ENCODE data around the gene DTNB.

DTNB gene

DNA sequence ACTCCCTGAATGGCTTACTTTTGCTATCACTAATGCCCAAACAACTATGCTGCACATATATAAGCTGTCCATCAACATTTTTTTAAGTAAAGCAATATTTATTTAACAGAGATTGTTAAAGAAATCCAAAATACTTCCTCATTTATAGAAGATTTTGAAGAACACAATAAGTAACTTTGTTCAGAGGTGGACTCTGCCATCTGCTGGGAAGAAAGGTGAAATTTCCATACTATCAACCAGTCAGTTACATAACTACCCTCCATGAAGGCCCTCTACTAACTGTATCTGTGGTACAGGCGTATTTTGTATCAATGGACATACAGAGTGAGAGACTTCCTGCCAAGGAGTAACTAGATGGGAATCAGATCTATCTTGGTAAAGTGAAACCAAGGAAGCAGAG, 106.0 kb downstream of the DTNB start:
- no peak overlapping the region for H3K4me3 ChIP-seq (ENCODE audit: low read depth, low read length)
- DNase-seq (ENCODE audit: low read depth), result peak; percentile 74
- TF ChIP-seq, protein P1, sequence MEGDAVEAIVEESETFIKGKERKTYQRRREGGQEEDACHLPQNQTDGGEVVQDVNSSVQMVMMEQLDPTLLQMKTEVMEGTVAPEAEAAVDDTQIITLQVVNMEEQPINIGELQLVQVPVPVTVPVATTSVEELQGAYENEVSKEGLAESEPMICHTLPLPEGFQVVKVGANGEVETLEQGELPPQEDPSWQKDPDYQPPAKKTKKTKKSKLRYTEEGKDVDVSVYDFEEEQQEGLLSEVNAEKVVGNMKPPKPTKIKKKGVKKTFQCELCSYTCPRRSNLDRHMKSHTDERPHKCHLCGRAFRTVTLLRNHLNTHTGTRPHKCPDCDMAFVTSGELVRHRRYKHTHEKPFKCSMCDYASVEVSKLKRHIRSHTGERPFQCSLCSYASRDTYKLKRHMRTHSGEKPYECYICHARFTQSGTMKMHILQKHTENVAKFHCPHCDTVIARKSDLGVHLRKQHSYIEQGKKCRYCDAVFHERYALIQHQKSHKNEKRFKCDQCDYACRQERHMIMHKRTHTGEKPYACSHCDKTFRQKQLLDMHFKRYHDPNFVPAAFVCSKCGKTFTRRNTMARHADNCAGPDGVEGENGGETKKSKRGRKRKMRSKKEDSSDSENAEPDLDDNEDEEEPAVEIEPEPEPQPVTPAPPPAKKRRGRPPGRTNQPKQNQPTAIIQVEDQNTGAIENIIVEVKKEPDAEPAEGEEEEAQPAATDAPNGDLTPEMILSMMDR (conservative IDR thresholded peaks at IDR 0.05; ENCODE audit: low read depth, low read length), result peak; percentile 61

DNA sequence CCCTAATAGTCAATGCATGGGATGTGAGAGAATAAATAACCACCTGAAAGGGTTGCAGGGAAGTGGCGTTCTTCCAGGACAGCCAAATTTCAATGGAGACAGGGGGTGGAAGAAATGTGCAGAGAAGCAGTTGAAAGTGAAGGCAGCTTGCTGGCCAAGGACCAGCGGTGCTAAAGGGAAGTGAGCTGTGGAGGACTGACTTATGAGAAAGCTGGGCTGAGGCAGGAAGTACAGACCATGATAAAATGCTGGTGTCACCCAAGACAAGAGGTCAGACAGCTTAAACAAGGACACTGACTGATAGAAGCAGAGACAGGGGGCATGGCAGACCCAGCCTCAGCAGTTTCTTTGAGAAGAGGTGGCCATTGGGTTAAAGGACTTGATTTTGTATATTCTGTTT, 106.7 kb downstream of the DTNB start:
- TF ChIP-seq, protein P1 (conservative IDR thresholded peaks at IDR 0.05; ENCODE audit: low read depth, low read length), result no peak
- peak; percentile 65 for DNase-seq (ENCODE audit: low read depth)
- no peak overlapping the region for H3K4me3 ChIP-seq (ENCODE audit: low read depth, low read length)

DNA sequence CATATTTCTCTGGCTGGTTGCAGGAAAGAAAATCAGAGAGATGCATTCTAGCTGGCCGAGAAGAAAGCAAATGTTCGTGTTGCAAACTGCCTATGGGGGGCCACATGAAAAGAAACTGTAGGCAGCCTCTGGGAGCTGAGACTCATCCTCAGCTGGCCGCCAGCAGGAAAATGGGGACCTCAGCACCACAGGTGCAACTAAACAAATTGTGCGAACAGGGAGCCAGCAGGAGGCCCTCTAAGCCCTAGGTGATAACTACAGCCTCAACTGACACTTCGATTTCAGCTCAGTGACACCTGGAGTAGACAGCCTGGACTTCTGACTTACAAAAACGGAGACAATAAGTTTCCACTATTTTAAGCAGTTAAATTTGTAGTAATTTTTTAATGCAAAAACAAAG, 107.3 kb downstream of the DTNB start:
- TF ChIP-seq, protein P1 (conservative IDR thresholded peaks at IDR 0.05; ENCODE audit: low read depth, low read length), result no peak
- no peak for DNase-seq (ENCODE audit: low read depth)
- H3K4me3 ChIP-seq (ENCODE audit: low read depth, low read length), result no peak overlapping the region

DNA sequence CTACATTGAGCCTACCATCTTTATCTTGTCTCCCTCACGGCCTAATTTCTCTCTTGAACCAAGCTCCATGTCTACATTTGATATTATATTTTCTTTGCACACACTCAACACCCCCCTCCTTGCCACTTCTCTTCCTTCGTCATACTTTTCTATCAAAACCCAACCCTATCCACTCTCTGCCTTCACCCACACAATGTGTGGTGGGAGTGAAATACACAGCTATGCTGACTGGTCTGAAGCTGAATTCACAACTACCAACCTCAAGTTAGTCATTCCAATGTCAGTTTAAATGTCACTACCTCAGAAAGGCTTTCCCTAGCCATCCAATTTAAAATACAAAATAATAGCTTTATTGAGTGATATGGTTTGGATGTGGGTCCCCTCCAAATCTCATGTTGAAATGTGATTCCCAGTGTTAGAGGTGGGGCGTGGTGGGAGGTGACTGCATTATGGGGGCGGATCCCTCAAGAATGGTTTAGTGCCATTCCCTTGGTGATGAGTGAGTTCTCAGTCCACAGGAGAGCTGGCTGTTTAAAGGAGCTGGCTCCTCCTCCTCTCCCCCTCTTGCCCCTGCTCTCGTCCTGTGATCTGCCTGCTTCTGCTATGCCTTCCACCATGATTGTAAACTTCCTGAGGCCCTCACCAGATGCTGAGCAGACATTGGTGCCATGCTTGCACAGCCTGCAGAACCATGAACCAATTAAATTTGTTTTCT, 112.1 kb downstream of the DTNB start:
- no peak overlapping the region for H3K4me3 ChIP-seq (ENCODE audit: low read depth, low read length)
- DNase-seq (ENCODE audit: low read depth), result no peak
- TF ChIP-seq, protein P1 (conservative IDR thresholded peaks at IDR 0.05; ENCODE audit: low read depth, low read length), result no peak

DNA sequence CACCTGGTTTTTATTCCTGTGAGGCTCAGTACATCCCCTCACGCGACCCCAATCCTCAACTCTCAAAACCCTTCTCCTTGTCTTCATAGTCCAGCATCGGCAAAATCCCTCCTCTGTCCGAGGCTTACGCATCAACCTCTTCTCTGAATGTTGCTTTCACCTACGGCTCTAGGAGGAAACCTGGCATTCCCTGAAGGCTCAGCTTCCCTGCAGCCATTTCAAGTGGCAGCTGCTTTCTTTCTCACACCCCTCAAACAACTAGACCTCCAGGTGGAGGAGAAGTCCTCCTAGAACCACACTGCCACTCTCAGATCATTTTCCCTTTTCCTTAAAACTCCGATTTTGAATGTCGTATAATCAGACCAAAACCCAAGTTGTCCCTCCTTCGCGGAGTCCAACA, 114.2 kb downstream of the DTNB start:
- H3K4me3 ChIP-seq (ENCODE audit: low read depth, low read length), result no peak overlapping the region
- TF ChIP-seq, protein P1 (conservative IDR thresholded peaks at IDR 0.05; ENCODE audit: low read depth, low read length), result no peak
- DNase-seq (ENCODE audit: low read depth), result no peak

DNA sequence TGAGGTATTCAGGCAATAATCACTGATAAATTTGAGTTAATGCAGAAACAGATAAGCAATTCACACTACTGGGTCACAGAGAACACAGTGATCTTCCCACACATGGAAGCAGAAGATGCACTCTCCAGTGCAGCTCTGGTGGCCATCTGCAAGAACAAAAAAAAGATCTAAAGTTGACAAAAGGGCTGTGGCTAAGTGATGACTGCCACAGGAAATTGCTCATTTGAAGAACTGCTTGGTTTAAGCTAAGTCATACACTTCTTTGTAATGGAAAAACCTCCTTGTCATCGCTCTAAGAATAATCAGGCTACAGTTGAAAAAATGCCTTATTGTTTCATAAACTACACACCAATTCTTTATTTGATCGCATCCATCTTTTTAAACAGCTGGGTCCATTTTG, 115.1 kb downstream of the DTNB start:
- peak; percentile 50 for DNase-seq (ENCODE audit: low read depth)
- H3K4me3 ChIP-seq (ENCODE audit: low read depth, low read length), result no peak overlapping the region
- TF ChIP-seq, protein P1 (conservative IDR thresholded peaks at IDR 0.05; ENCODE audit: low read depth, low read length), result no peak

All from choroid plexus epithelial cell (primary cell).